NCI-H526 (cell line): ENCODE measurements around the gene ADAT3.

Source experiments
- DNase-seq, 2 experiments: peaks; one replicate each; lab custom pipeline; 2025; lab: John Stamatoyannopoulos, UW

ADAT3 gene

GRCh38 chr19:1957562-1958248 is 52.5 kb downstream of the ADAT3 start:
- no peak for DNase-seq

GRCh38 chr19:1959928-1960589 is 54.9 kb downstream of the ADAT3 start:
- no peak for DNase-seq

GRCh38 chr19:1961000-1961883 is 56.0 kb downstream of the ADAT3 start:
- no peak for DNase-seq

GRCh38 chr19:1962674-1963073 is 57.5 kb downstream of the ADAT3 start:
- no peak for DNase-seq
